A549 (cell line): ENCODE data around the gene MOK. TPM values are rescaled to one million over a fixed set of nuclear protein-coding genes. Genes with fewer than 3 reads are reported as not detected.

Source experiments
- ATAC-seq, 2 experiments: fragments of 200-7000 bp in 1 of 2; fragments of >200 bp in 1 of 2; cut with Nextera tagmentation in 1 of 2; cut with Tn5 transposase in 1 of 2; 3 replicates each; pipeline versions ENCODE4 v1.8.0 to v1.9.1; 2018 to 2020; ENCODE audit warnings: mild to moderate bottlenecking in 1 of 2, moderate library complexity in 1 of 2
- CTCF ChIA-PET: fragments of 300-600 bp; sonication (Branson Sonifier 250); formaldehyde crosslinking; extraction: SDS; loops from one replicate; lab custom pipeline; 2021; ENCODE audit warnings: antibody characterized with exemption, inconsistent platforms; lab: Yijun Ruan, JAX
- POLR2A ChIA-PET: fragments of 350-600 bp; formaldehyde crosslinking; extraction: SDS; loops from one replicate; lab custom pipeline; 2021; ENCODE audit warnings: antibody characterized with exemption, inconsistent platforms; lab: Yijun Ruan, JAX
- DNase-seq, 2 experiments: peaks; one replicate each; pipeline versions ENCODE4 v3.0.0 to v3.0.0-alpha.2; 2011 to 2016; ENCODE audit warnings: low read depth in 1 of 2, low spot score in 1 of 2
- FAIRE-seq: peaks from 2 replicates; lab custom pipeline; 2011; peaks lifted over from hg19 to GRCh38; lab: Jason Lieb, UNC
- H3K27ac ChIP-seq, 2 experiments: fragments of >200 bp; sonication (Bioruptor Twin); formaldehyde crosslinking; 3 replicates each; pipeline ENCODE4 v1.5.1; 2016 to 2017
- H3K4me1 ChIP-seq: fragments of >200 bp; sonication (Bioruptor Twin); formaldehyde crosslinking; 3 replicates; pipeline ENCODE4 v1.6.1; 2016
- H3K4me2 ChIP-seq: fragments of >200 bp; sonication (Bioruptor Twin); formaldehyde crosslinking; 3 replicates; pipeline ENCODE4 v1.6.1; 2016
- H3K4me3 ChIP-seq: fragments of >200 bp; sonication (Bioruptor Twin); formaldehyde crosslinking; 3 replicates; pipeline ENCODE4 v1.5.1; 2016
- H3K9me3 ChIP-seq: fragments of >200 bp; sonication (Bioruptor Twin); formaldehyde crosslinking; 3 replicates; pipeline ENCODE4 v1.6.1; 2016
- BHLHE40 ChIP-seq: IDR thresholded peaks from 2 replicates; pipeline ENCODE4 v1.6.1; 2012; ENCODE audit warnings: low read depth, low read length, inconsistent platforms
- CHD2 ChIP-seq: fragments of 150-350 bp; IDR thresholded peaks from 2 replicates; pipeline ENCODE4 v1.6.1; 2014; ENCODE audit warnings: low read length; ENCODE audit not compliant: partially characterized antibody
- CHD4 ChIP-seq: fragments of 200-600 bp; sonication (generic); IDR thresholded peaks from 2 replicates; pipeline ENCODE4 v1.6.1; 2016; ENCODE audit warnings: antibody characterized with exemption, mild to moderate bottlenecking, borderline replicate concordance
- ELK1 ChIP-seq: fragments of 150-350 bp; IDR thresholded peaks from 2 replicates; pipeline ENCODE4 v1.6.1; 2014; ENCODE audit warnings: low read depth, mild to moderate bottlenecking, low read length
- GATA3 ChIP-seq: IDR thresholded peaks from 2 replicates; pipeline ENCODE4 v1.6.1; 2012; ENCODE audit warnings: borderline replicate concordance
- HEYL ChIP-seq: fragments of 250-450 bp; sonication (Bioruptor Pico); IDR thresholded peaks from 2 replicates; pipeline ENCODE4 v1.8.0; 2021; ENCODE audit warnings: mild to moderate bottlenecking, moderate library complexity
- HMGXB4 ChIP-seq: fragments of 250-450 bp; sonication (Bioruptor Pico); IDR thresholded peaks from 2 replicates; pipeline ENCODE4 v1.5.0; 2021; ENCODE audit warnings: mild to moderate bottlenecking, moderate library complexity, borderline replicate concordance
- HOXA7 ChIP-seq: fragments of 250-450 bp; sonication (Bioruptor Pico); IDR thresholded peaks from 2 replicates; pipeline ENCODE4 v1.5.0; 2020; ENCODE audit warnings: mild to moderate bottlenecking, moderate library complexity
- HOXB13 ChIP-seq: fragments of 250-450 bp; sonication (Bioruptor Pico); IDR thresholded peaks from 2 replicates; pipeline ENCODE4 v1.5.0; 2020; ENCODE audit warnings: low read depth, mild to moderate bottlenecking, moderate library complexity
- HOXB5 ChIP-seq: fragments of 250-450 bp; sonication (Bioruptor Pico); IDR thresholded peaks from 2 replicates; pipeline ENCODE4 v1.5.0; 2020; ENCODE audit warnings: mild to moderate bottlenecking, moderate library complexity
- KDM1A ChIP-seq: fragments of 200-600 bp; sonication (generic); IDR thresholded peaks from 2 replicates; pipeline ENCODE4 v1.6.1; 2016; ENCODE audit warnings: low read depth, mild to moderate bottlenecking
- POLR2A ChIP-seq: IDR thresholded peaks from 2 replicates; pipeline ENCODE4 v1.6.1; 2012; ENCODE audit warnings: mild to moderate bottlenecking, low read length
- RCOR1 ChIP-seq: fragments of 150-350 bp; IDR thresholded peaks from 2 replicates; pipeline ENCODE4 v1.6.1; 2014; ENCODE audit warnings: antibody characterized with exemption, low read length, low read depth
- SREBF2 ChIP-seq: fragments of 450-650 bp; IDR thresholded peaks from 2 replicates; pipeline ENCODE4 v1.6.1; 2014; ENCODE audit warnings: mild to moderate bottlenecking, moderate library complexity
- TFCP2L1 ChIP-seq: fragments of 250-450 bp; sonication (Bioruptor Pico); IDR thresholded peaks from 2 replicates; pipeline ENCODE4 v1.5.0; 2021; ENCODE audit warnings: mild to moderate bottlenecking
- USF2 ChIP-seq: fragments of 450-650 bp; IDR thresholded peaks from 2 replicates; pipeline ENCODE4 v1.6.1; 2014; ENCODE audit warnings: antibody characterized with exemption
- ZC3H11A ChIP-seq: fragments of 450-650 bp; IDR thresholded peaks from 2 replicates; pipeline ENCODE4 v1.6.1; 2014; ENCODE audit warnings: antibody characterized with exemption, mild to moderate bottlenecking
- ZNF302 ChIP-seq: fragments of 250-450 bp; sonication (Bioruptor Pico); IDR thresholded peaks from 2 replicates; pipeline ENCODE4 v1.9.0; 2021; ENCODE audit warnings: inconsistent platforms, mild to moderate bottlenecking, moderate library complexity
- ZSCAN20 ChIP-seq: fragments of 250-450 bp; sonication (Bioruptor Pico); IDR thresholded peaks from 2 replicates; pipeline ENCODE4 v1.8.0; 2022; ENCODE audit warnings: mild to moderate bottlenecking, moderate library complexity
- WGBS: methylation state at CpG from one replicate; pipeline ENCODE4 v1.1.6; 2017; ENCODE audit errors: missing lambda C conversion rate; 5-methylcytosine and 5-hydroxymethylcytosine counted together
- polyA plus RNA-seq, 4 experiments: library from polyadenylated mRNA; depleted of rRNA in 3 of 4; stranded (reverse); fragments of >200 nt; fragmentation: RNase III in 1 of 4; extraction: RNeasy Plus Mini Kit Qiagen cat#74134 plus additional on column Dnase treatment in 1 of 4; gene quantifications; 2 replicates in 3 of 4; 3 replicates in 1 of 4; pipeline ENCODE4 v1.2.3, GENCODE V29; 2011 to 2017
- TF ChIP-seq, protein P1 (sequence below): fragments of >200 bp; sonication (Bioruptor Twin); formaldehyde crosslinking; IDR thresholded peaks from 3 replicates; pipeline ENCODE4 v1.6.1; 2016
- TF ChIP-seq, protein P2 (sequence below): fragments of >200 bp; sonication (Bioruptor Twin); formaldehyde crosslinking; IDR thresholded peaks from 3 replicates; pipeline ENCODE4 v1.5.1; 2016
- TF ChIP-seq, protein P3 (sequence below): IDR thresholded peaks from 2 replicates; pipeline ENCODE4 v1.6.1; 2012

The MOK gene
- polyA plus RNA-seq, 2 of the 4 experiments (the other 2 are of a cell fraction) = 12.6 to 18.5 TPM

DNA sequence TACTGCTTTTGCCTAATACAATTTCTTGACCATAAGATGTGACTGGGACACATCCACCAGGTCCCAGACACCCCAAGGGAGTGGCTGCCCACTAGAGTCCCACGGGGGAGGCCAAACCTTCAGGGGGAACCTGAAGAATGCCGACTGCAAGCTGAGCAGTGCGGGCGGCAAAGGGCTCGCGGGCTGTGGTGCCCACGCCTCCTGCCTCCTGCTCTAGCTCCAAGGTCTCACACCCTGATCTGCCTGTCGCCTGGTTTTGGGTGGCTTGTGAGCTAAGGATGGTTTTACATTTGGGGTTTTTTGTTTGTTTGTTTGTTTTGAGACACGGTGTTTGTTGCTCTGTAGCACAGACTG, 75.2 kb downstream of the MOK start:
- no peak overlapping the region for H3K27ac ChIP-seq
- no peak for ATAC-seq
- 90% methylated on average over 9 of the region's 9 CpGs for WGBS
- FAIRE-seq = no peak
- H3K4me2 ChIP-seq = no peak overlapping the region
- H3K4me3 ChIP-seq = no peak overlapping the region
- TF ChIP-seq, protein P1, sequence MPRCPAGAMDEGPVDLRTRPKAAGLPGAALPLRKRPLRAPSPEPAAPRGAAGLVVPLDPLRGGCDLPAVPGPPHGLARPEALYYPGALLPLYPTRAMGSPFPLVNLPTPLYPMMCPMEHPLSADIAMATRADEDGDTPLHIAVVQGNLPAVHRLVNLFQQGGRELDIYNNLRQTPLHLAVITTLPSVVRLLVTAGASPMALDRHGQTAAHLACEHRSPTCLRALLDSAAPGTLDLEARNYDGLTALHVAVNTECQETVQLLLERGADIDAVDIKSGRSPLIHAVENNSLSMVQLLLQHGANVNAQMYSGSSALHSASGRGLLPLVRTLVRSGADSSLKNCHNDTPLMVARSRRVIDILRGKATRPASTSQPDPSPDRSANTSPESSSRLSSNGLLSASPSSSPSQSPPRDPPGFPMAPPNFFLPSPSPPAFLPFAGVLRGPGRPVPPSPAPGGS = no peak
- TF ChIP-seq USF2 (no peak), RCOR1 (no peak), CHD4 (no peak), HOXB13 (CRISPR knock-in tag) (no peak), HOXA7 (CRISPR knock-in tag) (no peak), BHLHE40 (no peak), ELK1 (no peak), SREBF2 (no peak), CHD2 (no peak), GATA3 (no peak), ZNF302 (CRISPR knock-in tag) (no peak), HEYL (CRISPR knock-in tag) (no peak), HOXB5 (CRISPR knock-in tag) (no peak), KDM1A (no peak), ZSCAN20 (CRISPR knock-in tag) (no peak)
- TF ChIP-seq, protein P2, sequence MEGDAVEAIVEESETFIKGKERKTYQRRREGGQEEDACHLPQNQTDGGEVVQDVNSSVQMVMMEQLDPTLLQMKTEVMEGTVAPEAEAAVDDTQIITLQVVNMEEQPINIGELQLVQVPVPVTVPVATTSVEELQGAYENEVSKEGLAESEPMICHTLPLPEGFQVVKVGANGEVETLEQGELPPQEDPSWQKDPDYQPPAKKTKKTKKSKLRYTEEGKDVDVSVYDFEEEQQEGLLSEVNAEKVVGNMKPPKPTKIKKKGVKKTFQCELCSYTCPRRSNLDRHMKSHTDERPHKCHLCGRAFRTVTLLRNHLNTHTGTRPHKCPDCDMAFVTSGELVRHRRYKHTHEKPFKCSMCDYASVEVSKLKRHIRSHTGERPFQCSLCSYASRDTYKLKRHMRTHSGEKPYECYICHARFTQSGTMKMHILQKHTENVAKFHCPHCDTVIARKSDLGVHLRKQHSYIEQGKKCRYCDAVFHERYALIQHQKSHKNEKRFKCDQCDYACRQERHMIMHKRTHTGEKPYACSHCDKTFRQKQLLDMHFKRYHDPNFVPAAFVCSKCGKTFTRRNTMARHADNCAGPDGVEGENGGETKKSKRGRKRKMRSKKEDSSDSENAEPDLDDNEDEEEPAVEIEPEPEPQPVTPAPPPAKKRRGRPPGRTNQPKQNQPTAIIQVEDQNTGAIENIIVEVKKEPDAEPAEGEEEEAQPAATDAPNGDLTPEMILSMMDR = no peak
- TF ChIP-seq, protein P3, sequence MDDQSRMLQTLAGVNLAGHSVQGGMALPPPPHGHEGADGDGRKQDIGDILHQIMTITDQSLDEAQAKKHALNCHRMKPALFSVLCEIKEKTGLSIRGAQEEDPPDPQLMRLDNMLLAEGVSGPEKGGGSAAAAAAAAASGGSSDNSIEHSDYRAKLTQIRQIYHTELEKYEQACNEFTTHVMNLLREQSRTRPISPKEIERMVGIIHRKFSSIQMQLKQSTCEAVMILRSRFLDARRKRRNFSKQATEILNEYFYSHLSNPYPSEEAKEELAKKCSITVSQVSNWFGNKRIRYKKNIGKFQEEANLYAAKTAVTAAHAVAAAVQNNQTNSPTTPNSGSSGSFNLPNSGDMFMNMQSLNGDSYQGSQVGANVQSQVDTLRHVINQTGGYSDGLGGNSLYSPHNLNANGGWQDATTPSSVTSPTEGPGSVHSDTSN = no peak
- TF ChIP-seq, all 56 proteins: peak for 0
- ChIA-PET CTCF (interaction anchor here (1.0 to 6.9 kb wide), 7 partner anchors 9 to 133 kb away, joined by 3 to 52 read pairs (median 4); no protein-coding TSS in a partner anchor), POLR2A (no interaction called here)
- Histone ChIP-seq H3K4me1 (peaks cover under 1% of the 10 kb centered on the region; the same call in 1 of the 3 replicates), H3K9me3 (no peaks in the 10 kb centered on the region)
- no peak for DNase-seq

DNA sequence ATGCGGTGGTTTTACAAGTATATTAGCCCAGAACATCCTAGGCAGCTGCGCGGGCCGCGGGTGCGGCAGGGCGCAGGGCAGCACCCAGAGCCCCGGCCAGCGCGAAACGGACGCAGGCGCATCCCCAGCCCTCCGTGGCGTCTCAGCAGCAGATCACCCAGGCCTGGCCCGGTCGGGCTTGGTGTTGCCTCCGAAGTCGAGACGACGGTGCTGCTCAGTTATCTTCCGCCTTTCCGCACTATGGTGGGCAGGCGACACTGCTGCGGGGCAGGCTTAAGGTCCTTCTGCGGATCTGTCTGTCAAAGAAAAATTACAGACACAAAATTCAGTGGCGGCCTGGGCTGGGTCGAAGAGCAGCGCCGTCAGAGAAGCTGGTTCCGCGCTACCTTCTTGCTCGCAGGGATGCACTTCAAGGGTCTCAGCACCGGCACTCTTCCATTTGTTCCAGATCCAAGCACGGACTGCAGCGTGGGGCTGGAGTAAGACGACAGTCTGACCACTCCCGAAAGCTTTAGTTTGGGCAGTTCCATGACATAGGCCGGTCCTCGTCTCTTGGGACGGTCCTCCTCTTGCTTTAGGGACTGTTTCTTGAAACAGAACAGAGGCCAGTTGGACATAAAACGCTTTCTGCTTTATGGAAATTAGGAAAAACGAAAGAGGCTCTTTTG, 75.8 kb downstream of the MOK start:
- DNase-seq = no peak
- CTCF ChIA-PET = interaction anchor here (1.0 to 6.9 kb wide), 7 partner anchors 9 to 133 kb away, joined by 3 to 52 read pairs (median 4); no protein-coding TSS in a partner anchor
- TF ChIP-seq, protein P2 = no peak
- TF ChIP-seq HMGXB4 (no peak), ZSCAN20 (CRISPR knock-in tag) (no peak), TFCP2L1 (CRISPR knock-in tag) (no peak), ZC3H11A (no peak), POLR2A (no peak)
- TF ChIP-seq, protein P3 = no peak
- TF ChIP-seq, all 56 proteins: peak for 0
- Histone ChIP-seq H3K4me1 (no peaks in the 10 kb centered on the region), H3K4me3 (no peak overlapping the region), H3K27ac (no peak overlapping the region), H3K4me2 (no peak overlapping the region), H3K9me3 (no peaks in the 10 kb centered on the region)
- POLR2A ChIA-PET = no interaction called here
- no peak for FAIRE-seq
- ATAC-seq = no peak
- 92% methylated on average over 43 of the region's 43 CpGs for WGBS
